ENCODE data around the gene COX6A1. TPM values are rescaled to one million over a fixed set of nuclear protein-coding genes. Genes with fewer than 3 reads are reported as not detected.

COX6A1 gene
- total RNA-seq, 1 experiment from 2014 or later: 816 TPM

DNA sequence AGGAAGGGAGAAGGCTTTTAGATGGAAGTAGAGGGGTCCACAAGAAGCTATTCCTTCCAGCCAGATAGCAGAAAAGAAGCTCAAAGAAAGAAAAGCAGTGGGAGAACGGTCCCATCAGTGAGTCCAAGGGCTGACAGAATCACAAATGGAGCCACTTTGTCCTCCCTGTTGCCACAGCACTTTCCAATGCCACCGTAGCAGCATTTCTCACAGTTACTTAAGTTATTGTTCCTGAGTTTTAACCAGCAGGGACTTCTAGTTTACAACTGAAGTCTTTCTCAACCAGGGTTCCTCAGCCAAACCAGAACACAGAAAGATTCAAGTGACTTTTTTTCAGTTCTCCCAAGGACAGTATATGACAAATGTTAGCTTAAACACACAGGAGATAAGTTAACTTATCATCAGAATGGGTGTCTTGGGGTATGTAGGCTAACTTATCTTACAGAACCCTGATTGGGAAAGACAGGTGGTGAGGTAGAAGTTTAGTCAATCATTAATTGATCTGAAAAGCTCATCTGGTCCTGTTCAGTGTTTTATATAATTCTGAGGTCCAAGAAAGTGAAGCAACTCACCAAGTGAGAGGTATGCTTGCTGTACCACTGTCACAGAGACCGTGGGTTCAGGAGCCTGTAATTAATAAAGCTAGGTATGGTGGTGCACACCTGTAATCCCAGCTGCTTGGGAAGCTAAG is 15.3 kb downstream of the COX6A1 start:
- H3K9me3 ChIP-seq: no peaks in the 10 kb centered on the region
- DNase-seq: no peak
- no peak overlapping the region for H3K4me3 ChIP-seq
- peaks cover 60% of the 10 kb centered on the region for H3K36me3 ChIP-seq
- H3K27me3 ChIP-seq: no peaks in the 10 kb centered on the region

DNA sequence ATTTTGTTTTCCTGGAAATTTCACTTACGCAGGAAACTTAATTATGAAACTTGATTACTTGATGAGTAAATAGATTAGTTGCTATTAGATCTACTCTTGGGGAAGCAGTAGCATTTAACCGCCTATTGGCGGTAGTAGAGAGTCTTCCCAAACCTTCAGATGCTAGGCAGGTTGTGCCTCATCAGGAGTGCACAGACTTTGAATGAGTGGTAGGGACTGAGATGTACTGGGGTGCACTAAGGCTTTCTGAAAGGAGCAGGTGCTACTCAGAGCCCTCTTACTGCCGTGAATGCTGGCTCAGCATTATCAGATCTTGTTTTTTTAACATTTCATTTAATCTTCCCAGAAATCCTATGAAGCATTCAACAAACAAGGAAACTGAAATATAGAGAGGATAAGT is 16.1 kb downstream of the COX6A1 start:
- no peaks in the 10 kb centered on the region for H3K27me3 ChIP-seq
- peaks cover 66% of the 10 kb centered on the region for H3K36me3 ChIP-seq
- DNase-seq: no peak

DNA sequence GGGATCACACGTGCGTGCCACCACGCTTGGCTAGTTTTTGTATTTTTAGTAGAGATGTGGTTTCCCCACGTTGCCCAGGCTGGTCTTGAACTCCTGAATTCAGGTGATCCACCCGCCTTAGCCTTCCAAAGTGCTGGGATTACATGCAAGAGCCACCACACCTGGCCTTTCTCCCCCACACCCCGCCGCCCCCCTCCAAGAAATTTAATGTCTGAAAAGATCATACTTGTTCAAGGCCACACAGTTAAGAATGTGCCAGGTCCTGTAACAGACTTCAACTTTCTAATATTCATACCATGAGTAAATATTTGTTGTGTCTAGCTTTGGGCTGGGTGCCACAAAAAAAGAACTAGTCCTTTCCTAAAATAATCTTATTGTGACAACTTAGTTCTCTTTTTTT is 17.4 kb downstream of the COX6A1 start:
- H3K9me3 ChIP-seq: no peaks in the 10 kb centered on the region
- no peaks in the 10 kb centered on the region for H3K27me3 ChIP-seq
- DNase-seq: no peak
- H3K36me3 ChIP-seq: peaks cover 66% of the 10 kb centered on the region
- H3K4me3 ChIP-seq: no peak overlapping the region

More for the DNA sequence above, 16.1 kb downstream of the COX6A1 start:
- Histone ChIP-seq H3K9me3 (no peaks in the 10 kb centered on the region), H3K4me3 (no peak overlapping the region)

- H3K9me3 ChIP-seq: no peaks in the 10 kb centered on the region
- no peak for DNase-seq
- no peak overlapping the region for H3K4me3 ChIP-seq
- peaks cover 75% of the 10 kb centered on the region for H3K36me3 ChIP-seq
- H3K27me3 ChIP-seq: no peaks in the 10 kb centered on the region
These were observed 19.2 kb downstream of the COX6A1 start for GRCh38 chr12:120457133-120457532.

DNA sequence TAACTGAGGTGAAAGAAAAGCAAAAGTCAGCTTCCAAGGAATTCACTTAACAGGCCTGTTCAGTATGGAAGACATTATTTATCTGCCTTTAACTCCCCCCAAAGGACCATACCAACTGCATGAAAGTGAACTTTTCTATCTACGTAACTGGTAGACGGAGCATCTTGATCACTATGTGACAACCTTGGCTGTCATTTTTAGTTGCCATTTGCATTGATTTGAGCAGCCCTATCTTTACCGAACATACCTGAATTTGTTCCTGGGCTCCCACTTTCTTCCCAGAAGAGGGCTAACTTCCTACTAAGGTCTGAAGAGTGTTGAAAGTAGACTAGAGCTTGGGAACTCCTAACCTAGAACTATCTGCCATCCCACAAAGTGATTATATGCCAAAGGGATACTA is 22.2 kb downstream of the COX6A1 start:
- Histone ChIP-seq H3K9me3 (no peaks in the 10 kb centered on the region), H3K27me3 (no peaks in the 10 kb centered on the region), H3K36me3 (peaks cover 91% of the 10 kb centered on the region), H3K4me3 (no peak overlapping the region)
- no peak for DNase-seq

DNA sequence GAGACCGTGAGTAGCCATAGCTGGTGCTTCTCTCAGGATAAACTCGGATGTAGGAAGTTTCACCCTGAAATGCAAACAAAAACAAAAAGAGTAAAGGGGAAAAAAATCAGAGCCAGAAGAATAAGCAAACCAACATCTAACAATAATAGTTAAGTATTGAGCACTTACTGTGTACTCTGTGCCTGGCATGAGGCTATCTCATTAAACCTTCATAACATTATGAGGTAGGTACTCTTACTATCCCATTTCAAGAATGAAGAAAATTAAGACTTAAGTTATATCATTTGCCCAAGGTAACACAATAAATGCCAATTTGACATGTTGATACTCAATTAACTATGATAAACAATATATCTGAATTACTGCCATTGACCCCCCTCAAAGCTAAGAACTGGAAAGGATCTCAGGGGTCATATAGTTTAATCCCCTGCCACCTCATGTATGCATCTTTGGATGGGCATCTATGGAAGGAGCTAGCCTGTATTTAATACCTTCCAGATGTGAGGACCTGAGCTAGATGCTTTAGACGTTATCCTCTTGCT is 24.3 kb downstream of the COX6A1 start:
- Histone ChIP-seq H3K4me3 (no peak overlapping the region), H3K36me3 (peaks cover 96% of the 10 kb centered on the region), H3K9me3 (no peaks in the 10 kb centered on the region), H3K27me3 (no peaks in the 10 kb centered on the region)
- DNase-seq: no peak

GRCh38 chr12:120463712-120464111 is 25.8 kb downstream of the COX6A1 start:
- Histone ChIP-seq H3K36me3 (peaks cover 92% of the 10 kb centered on the region), H3K27me3 (no peaks in the 10 kb centered on the region), H3K9me3 (no peaks in the 10 kb centered on the region), H3K4me3 (no peak overlapping the region)
- no peak for DNase-seq

DNA sequence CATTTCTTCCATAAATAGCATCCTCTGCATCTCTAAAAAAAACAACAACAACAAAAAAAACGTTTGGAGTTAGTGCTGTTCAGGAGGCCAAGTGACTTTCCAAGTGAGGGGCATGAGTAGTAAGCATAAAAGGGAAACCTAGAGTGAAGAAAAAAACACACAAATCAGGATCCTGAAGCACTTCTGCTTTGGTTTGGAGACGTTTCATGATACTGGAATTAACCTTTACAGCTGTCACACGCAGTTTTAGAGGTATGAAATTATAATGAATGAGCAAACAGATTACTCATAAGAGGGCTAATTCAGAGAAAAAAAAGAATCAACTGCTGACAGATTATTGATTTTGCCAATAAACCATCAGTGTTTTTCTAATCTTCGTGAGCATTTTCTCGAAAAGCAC is 27.8 kb downstream of the COX6A1 start:
- no peaks in the 10 kb centered on the region for H3K27me3 ChIP-seq
- no peak overlapping the region for H3K4me3 ChIP-seq
- peaks cover 74% of the 10 kb centered on the region for H3K36me3 ChIP-seq
- DNase-seq: no peak
- no peaks in the 10 kb centered on the region for H3K9me3 ChIP-seq

DNA sequence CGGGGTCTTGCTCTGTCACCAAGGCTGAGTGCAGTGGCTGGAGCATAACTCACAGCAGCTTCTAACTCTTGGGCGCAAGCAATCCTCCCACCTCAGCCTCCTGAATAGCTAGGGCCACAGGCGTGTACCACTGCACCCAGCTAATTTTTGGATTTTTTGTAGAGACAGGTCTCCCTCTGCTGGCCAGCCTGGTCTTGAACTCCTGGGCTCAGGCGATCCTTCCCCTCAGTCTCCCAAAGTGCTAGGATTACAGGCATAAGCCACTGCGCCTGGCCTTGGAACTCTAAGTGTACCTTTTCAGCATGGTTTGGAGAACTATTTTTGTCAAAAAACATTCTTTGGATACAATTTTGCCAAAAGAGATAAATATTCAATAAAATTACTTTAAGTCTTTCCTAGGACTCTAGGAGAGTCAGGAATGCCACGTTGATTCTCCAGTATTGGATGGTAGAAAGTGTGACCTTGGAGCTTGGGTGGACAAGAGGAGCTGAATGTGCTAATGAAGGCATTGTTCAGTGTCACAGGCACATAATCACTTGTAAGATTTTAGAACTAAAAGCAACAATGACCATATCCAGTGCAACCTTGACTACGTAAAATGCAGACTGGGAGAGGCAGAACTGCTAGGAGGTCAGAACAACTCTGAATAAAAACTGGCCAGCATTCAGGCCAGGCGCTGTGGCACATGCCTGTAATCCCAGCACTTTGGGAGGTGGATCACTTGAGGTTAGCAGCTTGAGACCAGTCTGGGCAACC is 28.8 kb downstream of the COX6A1 start:
- Histone ChIP-seq H3K36me3 (peaks cover 65% of the 10 kb centered on the region), H3K27me3 (no peaks in the 10 kb centered on the region), H3K9me3 (no peaks in the 10 kb centered on the region), H3K4me3 (no peak overlapping the region)
- DNase-seq: peak; percentile 41

- Histone ChIP-seq H3K4me3 (no peak overlapping the region), H3K9me3 (no peaks in the 10 kb centered on the region), H3K36me3 (peaks cover 58% of the 10 kb centered on the region), H3K27me3 (no peaks in the 10 kb centered on the region)
- DNase-seq: no peak
These were observed 29.5 kb downstream of the COX6A1 start for GRCh38 chr12:120467439-120467838.

GRCh38 chr12:120468325-120468820 is 30.5 kb downstream of the COX6A1 start:
- DNase-seq: peak; percentile 37
- Histone ChIP-seq H3K36me3 (peaks cover 49% of the 10 kb centered on the region), H3K4me3 (peak overlapping the region; percentile 95), H3K9me3 (no peaks in the 10 kb centered on the region), H3K27me3 (no peaks in the 10 kb centered on the region)

- peak; percentile 28 for DNase-seq
These were observed 31.0 kb downstream of the COX6A1 start for GRCh38 chr12:120468821-120469449.

DNA sequence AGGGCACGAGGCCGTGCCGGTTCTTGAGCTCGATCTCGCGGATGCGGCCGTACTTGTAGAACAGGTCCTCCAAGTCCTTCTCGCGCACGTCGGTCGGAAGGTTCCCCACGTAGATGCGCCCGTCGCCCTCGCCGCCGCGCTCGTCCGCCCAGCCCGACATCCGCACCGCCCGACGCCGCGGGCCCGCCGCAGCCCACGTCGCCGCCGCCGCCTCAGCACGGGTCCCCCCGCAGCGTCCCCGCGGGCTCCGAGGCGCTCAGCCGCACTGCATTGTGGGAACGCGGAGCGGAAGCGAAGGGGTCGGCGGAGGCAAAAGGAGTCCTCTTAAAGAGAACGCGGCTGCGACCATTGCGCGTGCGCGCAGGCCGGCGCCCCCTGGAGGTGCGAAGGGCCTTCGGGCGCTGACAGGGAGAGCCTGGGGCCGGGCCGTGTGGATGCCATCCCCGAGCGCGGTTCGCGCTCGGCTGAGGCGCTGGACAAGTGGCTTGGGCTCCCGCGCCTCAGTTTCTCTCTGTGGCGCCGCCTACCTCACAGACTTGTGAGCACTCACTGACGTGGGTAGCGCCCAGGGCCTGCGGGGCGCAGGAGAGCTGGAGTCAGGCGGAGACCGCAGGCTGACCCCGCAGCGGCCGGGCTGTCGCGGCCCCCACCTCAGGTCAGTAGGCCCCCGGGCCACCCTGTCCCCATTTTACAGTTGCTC is 31.7 kb downstream of the COX6A1 start, which contains the start of gene SRSF9:
Gene SRSF9 (minus strand): TSS at position 299 of the 700 bp plus-strand sequence. CDS start 139 bp downstream, at position 160.
- H3K27me3 ChIP-seq: no peaks in the 10 kb centered on the region
- no peaks in the 10 kb centered on the region for H3K9me3 ChIP-seq
- peak within 1 kb of the TSS; percentile 95 for H3K4me3 ChIP-seq
- peaks cover 37% of the 10 kb centered on the region for H3K36me3 ChIP-seq
- DNase-seq: peak; percentile 95

More at GRCh38 chr12:120468821-120469449, 31.0 kb downstream of the COX6A1 start:
- Histone ChIP-seq H3K36me3 (peaks cover 43% of the 10 kb centered on the region), H3K9me3 (no peaks in the 10 kb centered on the region), H3K27me3 (no peaks in the 10 kb centered on the region), H3K4me3 (peak overlapping the region; percentile 95)

- H3K4me3 ChIP-seq: peak overlapping the region; percentile 95
- DNase-seq: no peak
- peaks cover 30% of the 10 kb centered on the region for H3K36me3 ChIP-seq
- H3K27me3 ChIP-seq: no peaks in the 10 kb centered on the region
- H3K9me3 ChIP-seq: no peaks in the 10 kb centered on the region
These were observed 32.4 kb downstream of the COX6A1 start for GRCh38 chr12:120470150-120470784.

DNA sequence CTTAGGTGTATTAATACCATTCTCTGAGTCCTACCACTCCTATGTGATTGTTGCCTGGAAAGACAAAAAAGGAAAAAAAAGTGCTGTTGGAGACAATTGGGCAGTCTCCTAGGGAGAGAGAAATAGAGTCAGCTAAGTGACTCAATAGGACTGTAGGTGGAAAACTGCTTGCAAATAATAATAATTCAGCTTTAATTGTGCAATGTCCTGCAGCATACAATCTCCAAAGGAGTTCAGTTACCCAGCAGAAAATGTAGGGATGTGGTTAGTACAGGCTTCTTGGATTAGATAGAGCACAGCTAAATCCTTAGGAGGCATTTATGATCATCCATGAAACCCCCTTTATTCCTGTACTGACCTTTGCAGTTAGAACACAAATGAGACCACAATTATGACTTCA is 34.6 kb downstream of the COX6A1 start:
- no peak for DNase-seq
- Histone ChIP-seq H3K4me3 (no peak overlapping the region), H3K27me3 (no peaks in the 10 kb centered on the region)

More for the DNA sequence above, 34.6 kb downstream of the COX6A1 start:
- H3K36me3 ChIP-seq: peaks cover 9% of the 10 kb centered on the region
- no peaks in the 10 kb centered on the region for H3K9me3 ChIP-seq
